HG03196 (cell line): Measurements from ENCODE around the gene AMIGO2.

Experiments used
- ATAC-seq: cut with Tn5 transposase; IDR thresholded peaks from one replicate; pipeline ENCODE4 v1.9.1; 2021; ENCODE audit not compliant: unreplicated experiment

Gene AMIGO2

DNA sequence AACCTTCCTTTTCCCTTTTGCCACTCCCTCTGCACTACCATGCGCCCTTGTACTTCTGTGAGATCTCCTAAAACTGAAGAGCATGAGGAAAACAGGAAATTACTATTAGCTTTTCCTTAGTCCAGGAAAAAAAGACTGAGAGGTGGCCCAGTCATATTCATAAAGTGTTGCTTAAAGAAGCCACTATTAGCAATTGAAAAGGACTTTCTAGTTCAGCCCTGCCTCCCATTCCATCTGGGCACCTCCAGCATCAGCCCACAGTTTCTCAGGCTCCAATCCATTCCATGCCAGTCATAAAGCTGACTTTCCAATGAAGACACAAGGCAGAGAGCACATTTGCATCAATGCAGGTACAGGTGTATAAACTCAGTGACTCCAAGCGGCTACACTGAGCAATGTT is 19.9 kb upstream of the AMIGO2 start:
- no peak for ATAC-seq

DNA sequence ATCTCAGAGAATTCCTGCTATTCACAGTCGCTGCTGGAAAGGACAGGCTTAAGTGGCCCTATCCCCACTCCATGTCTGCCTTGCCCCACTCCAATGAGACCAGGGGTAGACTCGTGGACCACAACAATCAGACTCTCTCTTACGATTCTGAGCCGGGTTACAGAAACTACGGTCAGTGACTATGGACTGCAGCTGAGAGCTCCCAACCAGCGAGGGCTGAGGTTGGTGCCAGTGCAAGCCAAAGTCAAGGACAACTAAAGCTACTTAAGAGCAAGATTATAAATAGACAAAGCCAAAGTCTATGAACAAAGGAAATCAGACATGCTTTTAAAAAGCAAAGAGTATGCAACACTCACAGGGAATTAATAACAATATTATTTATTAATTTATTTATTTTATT is 18.3 kb upstream of the AMIGO2 start:
- no peak for ATAC-seq

DNA sequence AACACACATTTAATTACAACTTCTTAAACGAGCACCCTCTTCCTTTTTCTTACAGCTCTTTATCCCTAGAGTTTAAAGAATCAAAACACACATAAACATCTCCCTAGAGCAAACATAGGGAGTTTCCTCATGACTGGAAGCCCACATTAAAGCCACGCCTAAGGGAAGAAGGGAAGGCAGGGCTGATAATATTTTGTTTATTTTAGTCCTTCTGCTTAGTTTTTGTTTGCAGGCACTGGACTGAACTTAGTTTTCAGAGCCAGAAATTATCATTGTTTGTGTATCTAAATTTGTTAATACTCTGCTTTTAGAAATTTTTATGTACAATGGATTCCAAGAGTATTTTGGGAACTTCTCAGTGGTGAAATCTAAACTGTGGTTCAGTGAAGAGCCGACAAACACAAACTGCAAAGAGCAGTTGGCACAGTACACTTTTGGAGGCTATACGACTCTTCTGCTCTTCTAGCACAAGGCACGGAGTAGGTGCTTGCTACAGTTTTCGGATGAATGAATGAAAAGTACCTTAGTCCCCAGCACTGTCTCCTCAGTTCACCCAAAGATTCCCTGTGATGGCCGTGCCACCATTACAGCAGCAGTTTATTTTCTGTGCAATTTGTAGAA is 17.6 kb upstream of the AMIGO2 start:
- ATAC-seq = no peak

- ATAC-seq = no peak
Measured at GRCh38 chr12:47095446-47096236, 15.9 kb upstream of the AMIGO2 start.

GRCh38 chr12:47094804-47095203 is 15.0 kb upstream of the AMIGO2 start:
- no peak for ATAC-seq

GRCh38 chr12:47091009-47091408 is 11.2 kb upstream of the AMIGO2 start:
- ATAC-seq = no peak

DNA sequence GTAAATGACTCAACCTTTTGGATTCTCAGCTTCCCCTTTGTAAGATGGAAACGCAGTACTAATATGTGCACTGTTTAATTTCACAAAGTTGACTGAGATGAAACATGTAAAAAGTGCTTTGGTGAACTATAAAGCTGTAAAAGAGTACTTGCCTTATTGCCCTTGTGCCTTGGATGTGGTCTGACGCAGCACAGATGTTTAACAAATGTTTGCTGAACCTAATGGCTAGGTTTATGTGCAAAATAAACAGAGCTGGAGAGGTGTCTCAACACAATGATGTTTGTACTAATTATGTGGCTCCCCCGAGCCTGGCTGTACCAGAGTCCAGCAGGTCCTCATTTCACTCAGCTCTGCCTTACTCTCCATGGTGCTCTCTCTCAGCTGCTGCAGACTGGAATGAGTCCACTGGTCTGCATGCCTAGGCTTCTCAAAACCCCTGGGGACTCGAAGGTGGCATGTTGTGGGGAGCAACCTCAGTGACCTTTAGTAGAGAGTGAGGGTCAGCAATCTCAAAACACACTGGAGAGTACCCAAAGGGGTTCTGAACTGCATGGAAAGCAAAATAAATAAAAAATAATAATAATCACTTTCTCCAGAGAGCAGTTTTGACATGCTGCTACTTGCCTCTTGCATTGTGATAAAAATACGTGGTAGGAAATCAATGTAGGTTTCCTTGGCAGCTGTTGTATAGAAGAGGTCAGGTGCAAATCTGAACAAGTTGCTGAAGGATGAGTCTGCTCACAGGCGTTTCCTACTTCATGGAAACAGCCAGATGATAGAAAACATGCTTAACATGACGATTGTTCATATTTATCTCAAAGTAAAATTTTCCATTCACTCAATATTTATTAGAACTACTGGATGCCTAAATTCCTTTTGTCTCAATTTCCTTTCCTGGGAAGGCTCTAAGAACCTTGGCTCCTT is 8.5 kb upstream of the AMIGO2 start:
- no peak for ATAC-seq

DNA sequence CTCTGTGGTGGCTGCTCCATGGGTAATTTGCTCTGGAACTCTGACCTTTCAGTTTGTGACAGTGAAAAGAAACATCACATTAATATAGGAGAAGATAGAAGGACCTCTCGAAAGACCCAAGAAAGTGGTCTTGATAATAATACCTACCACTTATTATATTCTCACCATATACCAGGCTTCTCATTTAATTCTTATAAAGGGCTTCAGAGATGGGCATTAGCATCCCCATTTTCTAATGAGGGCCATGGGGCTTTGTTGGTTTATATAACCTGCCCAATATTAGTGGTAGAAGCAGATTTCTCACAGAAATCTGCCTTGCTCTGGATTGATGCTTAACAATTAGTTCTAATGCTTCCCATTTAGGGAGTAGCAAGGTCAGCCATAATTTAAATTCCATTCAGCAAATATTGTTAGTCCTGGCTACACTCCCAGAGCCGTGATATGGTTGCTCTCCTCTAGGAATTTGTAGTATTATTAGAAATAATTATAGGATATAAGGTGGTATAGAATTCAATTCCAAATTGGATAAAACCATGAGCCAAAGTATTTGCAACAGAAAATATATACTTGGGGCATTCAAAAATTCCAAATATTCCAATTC is 7.4 kb upstream of the AMIGO2 start:
- no peak for ATAC-seq

GRCh38 chr12:47085815-47086252 is 6.1 kb upstream of the AMIGO2 start:
- ATAC-seq = no peak

GRCh38 chr12:47084172-47084571 is 4.4 kb upstream of the AMIGO2 start:
- no peak for ATAC-seq

GRCh38 chr12:47082796-47083621 is 3.2 kb upstream of the AMIGO2 start:
- no peak for ATAC-seq

DNA sequence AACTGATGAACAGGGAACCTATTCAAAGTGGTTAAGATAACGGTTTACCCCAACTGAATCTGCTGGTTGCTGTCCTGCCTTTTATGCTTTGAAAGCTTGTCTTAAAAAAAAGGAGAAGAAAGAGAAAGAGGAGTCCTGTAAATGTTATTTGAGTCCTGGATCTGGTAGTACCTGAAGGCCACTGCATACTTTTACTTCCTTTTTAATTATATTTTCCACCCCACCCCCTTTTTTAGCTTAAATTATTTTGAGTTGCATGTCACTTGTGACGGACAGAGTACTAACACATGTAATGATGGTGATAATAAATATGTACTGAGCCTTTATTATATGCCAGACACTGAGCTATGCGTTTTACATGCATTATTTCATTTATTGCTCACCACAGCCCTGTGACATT is 2.5 kb upstream of the AMIGO2 start:
- no peak for ATAC-seq

GRCh38 chr12:47080725-47081502 is 1.2 kb upstream of the AMIGO2 start:
- no peak for ATAC-seq

DNA sequence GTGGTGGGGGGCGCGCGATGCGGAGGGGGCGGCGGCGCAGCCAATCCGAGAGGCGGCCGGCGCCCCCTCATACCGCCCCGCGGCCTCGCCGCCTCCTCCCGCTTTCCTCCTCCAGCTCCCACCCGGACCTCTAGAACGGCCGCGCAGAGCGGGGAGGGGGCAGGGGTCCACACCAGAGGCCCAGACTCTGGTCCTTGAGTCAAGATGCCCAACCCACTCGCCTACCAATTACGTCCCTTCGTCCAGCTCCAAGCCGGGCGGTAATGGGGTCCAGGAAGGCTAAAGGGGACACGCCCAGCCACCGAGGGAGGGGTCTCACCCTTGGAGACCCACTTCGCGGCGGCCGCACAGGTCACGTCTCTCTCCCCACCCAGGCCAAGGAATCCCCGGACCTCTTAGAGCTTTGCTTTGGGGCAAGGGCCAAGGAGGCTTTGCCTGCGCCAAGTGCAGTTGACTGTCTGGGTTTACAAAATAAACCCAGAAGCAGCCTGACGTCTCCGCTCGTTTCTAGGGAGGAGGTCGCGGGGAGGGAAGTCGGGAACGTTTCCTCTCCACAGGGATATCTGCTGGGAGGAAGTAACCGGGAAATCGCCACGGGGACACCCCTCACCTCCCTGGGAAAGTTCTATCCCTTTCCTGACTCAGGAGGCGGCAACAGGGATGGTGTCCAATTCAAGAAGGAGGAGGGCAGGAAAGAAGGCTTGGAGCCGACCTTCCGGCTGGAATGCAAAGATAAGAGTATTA is 394 bp upstream of the AMIGO2 start:
- ATAC-seq = peak; percentile 15

DNA sequence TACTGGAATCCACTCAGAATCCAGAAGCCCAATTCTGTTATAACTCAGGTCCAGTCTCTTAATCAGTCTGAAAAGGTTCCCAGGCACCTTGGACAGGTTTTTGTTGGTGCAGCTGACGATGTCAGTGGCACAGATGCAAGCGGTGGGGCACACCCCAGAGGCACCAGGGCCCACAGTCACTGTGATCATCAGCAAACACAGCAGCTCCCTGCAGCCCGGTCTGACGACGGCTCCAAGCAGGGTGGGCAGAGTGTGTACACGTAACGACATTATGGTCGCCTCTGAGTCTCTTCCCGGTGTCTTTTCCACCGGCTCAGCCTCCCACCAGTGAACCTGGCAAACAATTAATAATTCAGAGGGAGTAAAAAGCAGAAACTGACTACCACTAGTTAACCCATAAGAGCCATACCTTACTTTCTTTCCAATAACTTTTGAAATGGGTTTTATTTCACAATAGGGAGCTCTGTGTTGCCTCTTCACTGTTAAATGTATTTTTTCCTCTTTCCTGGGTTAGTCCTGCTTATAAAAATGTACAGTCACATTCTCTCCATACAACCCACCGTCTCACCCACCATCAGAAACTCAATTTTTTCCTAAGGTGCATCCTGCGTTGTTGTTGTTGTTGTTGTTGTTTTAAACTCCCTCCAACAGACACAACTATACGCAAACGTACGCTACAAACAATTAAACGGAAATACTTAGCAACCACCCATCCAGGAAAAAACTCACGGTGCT is 859 bp downstream of the AMIGO2 start:
- no peak for ATAC-seq

DNA sequence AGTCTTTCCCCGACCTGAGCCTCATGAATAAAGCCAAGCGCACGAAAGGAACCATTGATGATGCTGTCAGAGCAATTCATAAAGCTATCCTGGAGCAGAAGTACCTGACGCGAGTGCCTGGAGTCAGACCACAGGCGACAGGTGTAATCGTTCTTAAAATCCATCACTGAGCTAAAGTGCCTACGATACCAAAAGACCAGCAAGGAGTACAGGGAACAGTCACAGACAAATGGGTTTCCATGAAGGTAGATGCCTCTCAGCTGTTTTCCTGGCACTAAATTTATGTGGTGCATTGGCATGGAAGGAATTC is 1.7 kb downstream of the AMIGO2 start:
- ATAC-seq = no peak

- no peak for ATAC-seq
Measured at GRCh38 chr12:47077206-47078085, 2.3 kb downstream of the AMIGO2 start.
